HG03108 (cell line): ENCODE results near the gene TBC1D5.

Source experiments
- ATAC-seq: cut with Tn5 transposase; IDR thresholded peaks from one replicate; pipeline ENCODE4 v1.9.1; 2021; ENCODE audit warnings: moderate library complexity; ENCODE audit not compliant: unreplicated experiment

Gene TBC1D5

GRCh38 chr3:17320266-17320665, 422.2 kb downstream of the TBC1D5 start:
- ATAC-seq = no peak

GRCh38 chr3:17315897-17316296, 426.5 kb downstream of the TBC1D5 start:
- ATAC-seq = no peak

GRCh38 chr3:17314171-17314570, 428.3 kb downstream of the TBC1D5 start:
- no peak for ATAC-seq

- ATAC-seq = no peak
Measured at GRCh38 chr3:17313746-17314145, 428.7 kb downstream of the TBC1D5 start.

GRCh38 chr3:17310983-17311382, 431.4 kb downstream of the TBC1D5 start:
- ATAC-seq = no peak

GRCh38 chr3:17307887-17308286, 434.5 kb downstream of the TBC1D5 start:
- ATAC-seq = no peak

- ATAC-seq = no peak
Measured at GRCh38 chr3:17307482-17307881, 434.9 kb downstream of the TBC1D5 start.

GRCh38 chr3:17304969-17305368, 437.5 kb downstream of the TBC1D5 start:
- ATAC-seq = no peak

- ATAC-seq = no peak
Measured at GRCh38 chr3:17302774-17303173, 439.7 kb downstream of the TBC1D5 start.

GRCh38 chr3:17302170-17302569, 440.3 kb downstream of the TBC1D5 start:
- ATAC-seq = no peak

- no peak for ATAC-seq
Measured at GRCh38 chr3:17301271-17301670, 441.2 kb downstream of the TBC1D5 start.

- ATAC-seq = no peak
Measured at GRCh38 chr3:17300441-17300840, 442.0 kb downstream of the TBC1D5 start.

- no peak for ATAC-seq
Measured at GRCh38 chr3:17298038-17298437, 444.4 kb downstream of the TBC1D5 start.

GRCh38 chr3:17292556-17292955, 449.9 kb downstream of the TBC1D5 start:
- ATAC-seq = no peak

- ATAC-seq = no peak
Measured at GRCh38 chr3:17290894-17291293, 451.5 kb downstream of the TBC1D5 start.

- ATAC-seq = no peak
Measured at GRCh38 chr3:17288839-17289399, 453.5 kb downstream of the TBC1D5 start.

- no peak for ATAC-seq
Measured at GRCh38 chr3:17287006-17287689, 455.3 kb downstream of the TBC1D5 start.

GRCh38 chr3:17278006-17278405, 464.4 kb downstream of the TBC1D5 start:
- no peak for ATAC-seq

- no peak for ATAC-seq
Measured at GRCh38 chr3:17266846-17267245, 475.6 kb downstream of the TBC1D5 start.

GRCh38 chr3:17261627-17262369, 480.6 kb downstream of the TBC1D5 start:
- no peak for ATAC-seq

- ATAC-seq = no peak
Measured at GRCh38 chr3:17260257-17260656, 482.2 kb downstream of the TBC1D5 start.

- ATAC-seq = no peak
Measured at GRCh38 chr3:17259685-17260084, 482.7 kb downstream of the TBC1D5 start.
